GM20000 (cell line): Measurements from ENCODE around the gene PANK4.
A peak's percentile ranks its signal among the peaks of the same experiment; 100 is the strongest.

Experiments used
- DNase-seq: peaks from one replicate; pipeline ENCODE4 v3.0.0; 2012; ENCODE audit warnings: low spot score
- TF ChIP-seq, protein P1 (sequence below): IDR thresholded peaks from 2 replicates; pipeline ENCODE4 v1.5.1; 2012; ENCODE audit warnings: mild to moderate bottlenecking, control low read depth; ENCODE audit errors: extremely low read depth, missing control alignments

PANK4 gene

DNA sequence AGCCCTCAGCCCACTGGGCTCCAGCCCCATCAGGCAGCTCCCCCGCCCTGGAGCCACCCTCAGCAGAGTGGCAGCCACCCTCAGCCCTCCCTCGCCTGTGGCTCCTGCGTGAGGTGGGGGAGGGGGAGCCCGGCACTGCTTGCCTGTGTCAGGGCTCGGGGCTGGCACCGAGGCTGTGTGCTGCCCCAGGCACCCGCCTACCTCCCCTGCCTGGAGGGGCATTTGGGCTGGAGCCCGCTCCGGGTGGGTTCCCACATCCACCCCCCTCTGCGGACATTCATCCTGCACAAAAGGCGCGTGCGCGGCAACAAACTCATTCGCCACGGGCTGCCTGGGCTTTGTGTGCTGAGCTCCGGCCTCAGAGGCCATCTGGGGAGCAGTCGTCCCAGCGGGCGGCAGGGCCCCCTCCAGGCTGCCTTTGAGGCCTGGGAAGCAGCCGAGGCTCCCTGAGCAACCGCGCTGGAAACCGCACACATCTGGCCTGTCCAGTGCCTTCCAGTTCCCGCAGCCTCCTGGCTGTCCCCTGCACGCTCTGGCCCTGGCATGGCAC, 17.2 kb upstream of the PANK4 start:
- DNase-seq: no peak
- TF ChIP-seq, protein P1, sequence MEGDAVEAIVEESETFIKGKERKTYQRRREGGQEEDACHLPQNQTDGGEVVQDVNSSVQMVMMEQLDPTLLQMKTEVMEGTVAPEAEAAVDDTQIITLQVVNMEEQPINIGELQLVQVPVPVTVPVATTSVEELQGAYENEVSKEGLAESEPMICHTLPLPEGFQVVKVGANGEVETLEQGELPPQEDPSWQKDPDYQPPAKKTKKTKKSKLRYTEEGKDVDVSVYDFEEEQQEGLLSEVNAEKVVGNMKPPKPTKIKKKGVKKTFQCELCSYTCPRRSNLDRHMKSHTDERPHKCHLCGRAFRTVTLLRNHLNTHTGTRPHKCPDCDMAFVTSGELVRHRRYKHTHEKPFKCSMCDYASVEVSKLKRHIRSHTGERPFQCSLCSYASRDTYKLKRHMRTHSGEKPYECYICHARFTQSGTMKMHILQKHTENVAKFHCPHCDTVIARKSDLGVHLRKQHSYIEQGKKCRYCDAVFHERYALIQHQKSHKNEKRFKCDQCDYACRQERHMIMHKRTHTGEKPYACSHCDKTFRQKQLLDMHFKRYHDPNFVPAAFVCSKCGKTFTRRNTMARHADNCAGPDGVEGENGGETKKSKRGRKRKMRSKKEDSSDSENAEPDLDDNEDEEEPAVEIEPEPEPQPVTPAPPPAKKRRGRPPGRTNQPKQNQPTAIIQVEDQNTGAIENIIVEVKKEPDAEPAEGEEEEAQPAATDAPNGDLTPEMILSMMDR: no peak

- TF ChIP-seq, protein P1: no peak
- no peak for DNase-seq
These were observed 16.0 kb upstream of the PANK4 start for GRCh38 chr1:2542246-2542915.

GRCh38 chr1:2541619-2542245, 15.3 kb upstream of the PANK4 start:
- DNase-seq: no peak
- TF ChIP-seq, protein P1: no peak

GRCh38 chr1:2540816-2541492, 14.6 kb upstream of the PANK4 start:
- TF ChIP-seq, protein P1: no peak
- DNase-seq: no peak

- DNase-seq: no peak
- TF ChIP-seq, protein P1: peak; percentile 30
These were observed 13.0 kb upstream of the PANK4 start for GRCh38 chr1:2539312-2539907.

DNA sequence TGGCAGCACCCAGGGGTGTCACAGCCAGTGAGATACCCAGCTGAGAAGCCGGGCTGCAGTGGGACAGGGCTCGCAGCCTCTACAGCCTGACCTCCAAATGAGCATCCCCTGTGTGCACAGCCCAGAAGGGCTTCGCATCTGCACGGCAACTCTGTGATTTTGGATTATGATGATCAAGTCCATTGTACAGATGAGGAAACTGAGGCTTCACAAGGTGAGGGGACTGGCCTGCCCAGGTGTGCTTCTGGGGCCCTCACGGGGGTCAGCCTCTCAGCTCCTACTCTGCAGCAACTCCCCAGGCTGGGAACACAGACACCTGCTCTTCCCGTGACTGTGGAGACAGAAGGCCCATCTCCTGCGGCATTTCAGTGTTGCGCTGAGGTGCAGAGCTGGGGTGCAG, 12.5 kb upstream of the PANK4 start:
- TF ChIP-seq, protein P1: no peak
- no peak for DNase-seq
